Caco-2 (cell line): ENCODE data around the gene MGLL. TPM values are rescaled to one million over a fixed set of nuclear protein-coding genes. Genes with fewer than 3 reads are reported as not detected.

ENCODE experiments used
- BruUV-seq: library from RNA; stranded (reverse); fragments of 400-500 nt; replicated peaks from 2 replicates; lab custom pipeline; 2021; lab: Mats Ljungman, UMichigan
- CTCF ChIA-PET: fragments of 300-600 bp; sonication (Branson Sonifier 250); formaldehyde crosslinking; loops from one replicate; lab custom pipeline; 2022; ENCODE audit warnings: antibody characterized with exemption; lab: Charles Lee
- POLR2A ChIA-PET: fragments of 300-600 bp; sonication (Branson Sonifier 250); formaldehyde crosslinking; loops from one replicate; lab custom pipeline; 2022; ENCODE audit warnings: antibody characterized with exemption; lab: Charles Lee
- DNase-seq, 2 experiments: peaks; one replicate each; pipeline versions ENCODE4 v3.0.0 to v3.0.0-alpha.2; 2020 to 2022
- H3K27me3 ChIP-seq: replicated peaks from 2 replicates; pipeline ENCODE4 v1.6.0; 2011; ENCODE audit warnings: low read length; ENCODE audit not compliant: control insufficient read depth, insufficient read depth
- H3K36me3 ChIP-seq: 2 replicates; pipeline ENCODE4 v1.5.1; 2011; ENCODE audit warnings: low read length; ENCODE audit not compliant: control insufficient read depth, insufficient read depth
- H3K4me1 ChIP-seq: fragments of 250-450 bp; sonication (Bioruptor Pico); 2 replicates; pipeline ENCODE4 v1.5.1; 2020; ENCODE audit warnings: mild to moderate bottlenecking
- H3K4me3 ChIP-seq: 2 replicates; pipeline ENCODE4 v1.5.1; 2011; ENCODE audit warnings: low read depth, mild to moderate bottlenecking, control low read depth, low read length
- H3K9me3 ChIP-seq: fragments of 250-450 bp; sonication (Bioruptor Pico); 2 replicates; pipeline ENCODE4 v1.5.1; 2020; ENCODE audit warnings: mild to moderate bottlenecking, moderate library complexity
- H3K27ac Mint-ChIP-seq: one replicate; pipeline ENCODE4 v1.8.0; 2022; ENCODE audit warnings: mixed read lengths; ENCODE audit not compliant: unreplicated experiment
- H3K27me3 Mint-ChIP-seq: one replicate; pipeline ENCODE4 v1.8.0; 2022; ENCODE audit warnings: mixed read lengths; ENCODE audit not compliant: insufficient read depth, unreplicated experiment
- H3K36me3 Mint-ChIP-seq: one replicate; pipeline ENCODE4 v1.8.0; 2022; ENCODE audit warnings: mild to moderate bottlenecking, mixed read lengths; ENCODE audit not compliant: insufficient read depth, unreplicated experiment
- H3K4me1 Mint-ChIP-seq: one replicate; pipeline ENCODE4 v1.8.0; 2022; ENCODE audit warnings: low read depth, mixed read lengths; ENCODE audit not compliant: unreplicated experiment
- H3K4me3 Mint-ChIP-seq: one replicate; pipeline ENCODE4 v1.8.0; 2022; ENCODE audit warnings: mild to moderate bottlenecking, moderate library complexity, mixed read lengths; ENCODE audit not compliant: unreplicated experiment
- H3K9me3 Mint-ChIP-seq: one replicate; pipeline ENCODE4 v1.8.0; 2022; ENCODE audit warnings: mixed read lengths; ENCODE audit not compliant: unreplicated experiment
- intact Hi-C: fragments of 100-400 bp; cut with micrococcal nuclease; formaldehyde crosslinking; loops from one replicate; pipeline ENCODE4 v1.10.0; 2022; ENCODE audit not compliant: unreplicated experiment
- total RNA-seq: library from RNA; stranded (reverse); gene quantifications from 2 replicates; pipeline ENCODE4 v1.2.3, GENCODE V29; 2022
- TF ChIP-seq, protein P1 (sequence below), 2 experiments: fragments of 200-600 bp in 1 of 2; IDR thresholded peaks; 1 replicate in 1 of 2; 2 replicates in 1 of 2; pipeline versions ENCODE4 v1.5.1 to v1.8.0; 2011 to 2022; ENCODE audit warnings: antibody characterized with exemption in 1 of 2, control low read depth in 1 of 2, inconsistent platforms in 1 of 2, low read depth in 1 of 2, low read length in 1 of 2, mild to moderate bottlenecking in 1 of 2, moderate library complexity in 1 of 2; ENCODE audit not compliant: insufficient read depth in 1 of 2, severe bottlenecking in 1 of 2, unreplicated experiment in 1 of 2

MGLL gene
- total RNA-seq, 1 experiment from 2014 or later = 7.8 TPM

GRCh38 chr3:127767126-127767525 lies 55.2 kb downstream of the MGLL start:
- H3K36me3 ChIP-seq = no peaks in the 10 kb centered on the region
- H3K4me3 ChIP-seq = no peak overlapping the region
- DNase-seq = peak; percentile 54 to 58
- H3K4me1 ChIP-seq = peaks cover 23% of the 10 kb centered on the region
- H3K27me3 ChIP-seq = no peaks in the 10 kb centered on the region
- Mint-ChIP-seq H3K36me3 (no peaks in the 10 kb centered on the region), H3K9me3 (no peaks in the 10 kb centered on the region), H3K27ac (peak overlapping the region; percentile 9), H3K27me3 (no peaks in the 10 kb centered on the region), H3K4me3 (no peak overlapping the region), H3K4me1 (peaks cover 21% of the 10 kb centered on the region)
- no TSS peak for BruUV-seq
- POLR2A ChIA-PET = no interaction called here
- CTCF ChIA-PET = interaction anchor here (0.9 to 1.3 kb wide), 2 partner anchors 21 to 24 kb away, joined by 5 to 8 read pairs; no protein-coding TSS in a partner anchor
- TF ChIP-seq, protein P1, sequence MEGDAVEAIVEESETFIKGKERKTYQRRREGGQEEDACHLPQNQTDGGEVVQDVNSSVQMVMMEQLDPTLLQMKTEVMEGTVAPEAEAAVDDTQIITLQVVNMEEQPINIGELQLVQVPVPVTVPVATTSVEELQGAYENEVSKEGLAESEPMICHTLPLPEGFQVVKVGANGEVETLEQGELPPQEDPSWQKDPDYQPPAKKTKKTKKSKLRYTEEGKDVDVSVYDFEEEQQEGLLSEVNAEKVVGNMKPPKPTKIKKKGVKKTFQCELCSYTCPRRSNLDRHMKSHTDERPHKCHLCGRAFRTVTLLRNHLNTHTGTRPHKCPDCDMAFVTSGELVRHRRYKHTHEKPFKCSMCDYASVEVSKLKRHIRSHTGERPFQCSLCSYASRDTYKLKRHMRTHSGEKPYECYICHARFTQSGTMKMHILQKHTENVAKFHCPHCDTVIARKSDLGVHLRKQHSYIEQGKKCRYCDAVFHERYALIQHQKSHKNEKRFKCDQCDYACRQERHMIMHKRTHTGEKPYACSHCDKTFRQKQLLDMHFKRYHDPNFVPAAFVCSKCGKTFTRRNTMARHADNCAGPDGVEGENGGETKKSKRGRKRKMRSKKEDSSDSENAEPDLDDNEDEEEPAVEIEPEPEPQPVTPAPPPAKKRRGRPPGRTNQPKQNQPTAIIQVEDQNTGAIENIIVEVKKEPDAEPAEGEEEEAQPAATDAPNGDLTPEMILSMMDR (IDR thresholded peaks at IDR 0.05; ENCODE audit: insufficient read depth in 1 of 2, low read depth in 1 of 2, low read length in 1 of 2, severe bottlenecking in 1 of 2, unreplicated experiment in 1 of 2) = no peak
- intact Hi-C loops = no loop called here
- H3K9me3 ChIP-seq = no peaks in the 10 kb centered on the region

GRCh38 chr3:127765735-127766134 lies 56.6 kb downstream of the MGLL start:
- intact Hi-C loops = no loop called here
- no TSS peak for BruUV-seq
- Mint-ChIP-seq H3K36me3 (no peaks in the 10 kb centered on the region), H3K27me3 (no peaks in the 10 kb centered on the region), H3K4me3 (no peak overlapping the region), H3K27ac (no peak overlapping the region), H3K9me3 (no peaks in the 10 kb centered on the region), H3K4me1 (peaks cover 21% of the 10 kb centered on the region)
- ChIA-PET CTCF (no interaction called here), POLR2A (no interaction called here)
- Histone ChIP-seq H3K4me1 (peaks cover 23% of the 10 kb centered on the region), H3K36me3 (no peaks in the 10 kb centered on the region), H3K4me3 (no peak overlapping the region), H3K27me3 (no peaks in the 10 kb centered on the region), H3K9me3 (no peaks in the 10 kb centered on the region)
- TF ChIP-seq, protein P1 (IDR thresholded peaks at IDR 0.05; ENCODE audit: insufficient read depth in 1 of 2, low read depth in 1 of 2, low read length in 1 of 2, severe bottlenecking in 1 of 2, unreplicated experiment in 1 of 2) = no peak
- DNase-seq = no peak

- Histone ChIP-seq H3K4me3 (no peak overlapping the region), H3K4me1 (peaks cover 23% of the 10 kb centered on the region), H3K27me3 (no peaks in the 10 kb centered on the region), H3K36me3 (no peaks in the 10 kb centered on the region), H3K9me3 (no peaks in the 10 kb centered on the region)
- H3K4me1 Mint-ChIP-seq = peaks cover 21% of the 10 kb centered on the region
- no peaks in the 10 kb centered on the region for H3K9me3 Mint-ChIP-seq
- CTCF ChIA-PET = no interaction called here
- TF ChIP-seq, protein P1 (IDR thresholded peaks at IDR 0.05; ENCODE audit: insufficient read depth in 1 of 2, low read depth in 1 of 2, low read length in 1 of 2, severe bottlenecking in 1 of 2, unreplicated experiment in 1 of 2) = no peak
- intact Hi-C loops = no loop called here
- no peaks in the 10 kb centered on the region for H3K27me3 Mint-ChIP-seq
- no peaks in the 10 kb centered on the region for H3K36me3 Mint-ChIP-seq
- DNase-seq = no peak
- H3K27ac Mint-ChIP-seq = no peak overlapping the region
- POLR2A ChIA-PET = no interaction called here
- BruUV-seq = no TSS peak
- no peak overlapping the region for H3K4me3 Mint-ChIP-seq
These were observed 57.4 kb downstream of the MGLL start for GRCh38 chr3:127764841-127765362.
